SK-N-SH (cell line): Measurements from ENCODE around the gene HDAC4. TPM values are rescaled to one million over a fixed set of nuclear protein-coding genes. Genes with fewer than 3 reads are reported as not detected.

ENCODE experiments used
- CTCF ChIA-PET: fragments of 300-600, 350-600 bp; formaldehyde crosslinking; extraction: SDS; loops from one replicate; lab custom pipeline; 2021; lab: Yijun Ruan, JAX
- POLR2A ChIA-PET: fragments of 350-600 bp; sonication (Branson Sonifier 250); formaldehyde crosslinking; extraction: SDS; loops from one replicate; lab custom pipeline; 2020; ENCODE audit warnings: antibody characterized with exemption, inconsistent platforms; lab: Yijun Ruan, JAX
- DNase-seq: peaks from one replicate; pipeline ENCODE4 v3.0.0; 2012
- H2AFZ ChIP-seq: fragments of 200-600 bp; sonication (generic); 2 replicates; pipeline ENCODE4 v1.8.1; 2016; ENCODE audit warnings: antibody characterized with exemption, mild to moderate bottlenecking, low read depth
- H3F3A ChIP-seq: fragments of 200-600 bp; sonication (generic); replicated peaks from 2 replicates; pipeline ENCODE3; 2016; ENCODE audit warnings: antibody characterized with exemption, mild to moderate bottlenecking; ENCODE audit not compliant: insufficient read depth
- H3K27ac ChIP-seq, 2 experiments: fragments of 200-500 bp in 1 of 2; fragments of 200-600 bp in 1 of 2; sonication (Bioruptor generic) in 1 of 2; sonication (generic), shearing (Covaris generic) in 1 of 2; 2 replicates each; pipeline versions ENCODE4 v1.5.1 to v1.6.1; 2014 to 2016; ENCODE audit warnings: low read depth in 2 of 2, inconsistent platforms in 1 of 2, low read length in 1 of 2, mild to moderate bottlenecking in 1 of 2, mixed read lengths in 1 of 2
- H3K27me3 ChIP-seq: fragments of 200-600 bp; sonication (generic), shearing (Covaris generic); 2 replicates; pipeline ENCODE4 v1.6.1; 2016; ENCODE audit warnings: mixed run types; ENCODE audit not compliant: insufficient read depth
- H3K36me3 ChIP-seq, 2 experiments: fragments of 200-500 bp in 1 of 2; fragments of 200-600 bp in 1 of 2; sonication (Bioruptor generic) in 1 of 2; sonication (generic) in 1 of 2; replicated peaks in 1 of 2; 2 replicates each; pipeline versions ENCODE3 to v1.5.1; 2014 to 2016; ENCODE audit warnings: low read length in 1 of 2, mild to moderate bottlenecking in 1 of 2; ENCODE audit not compliant: insufficient read depth in 2 of 2, control insufficient read depth in 1 of 2
- H3K4me1 ChIP-seq, 2 experiments: fragments of 200-500 bp in 1 of 2; fragments of 200-600 bp in 1 of 2; sonication (Bioruptor generic) in 1 of 2; sonication (generic), shearing (Covaris generic) in 1 of 2; 2 replicates each; pipeline versions ENCODE4 v1.5.1 to v1.6.1; 2014 to 2016; ENCODE audit warnings: low read depth in 1 of 2, low read length in 1 of 2, mixed run types in 1 of 2; ENCODE audit not compliant: insufficient read depth in 2 of 2, control insufficient read depth in 1 of 2
- H3K4me2 ChIP-seq: fragments of 200-600 bp; sonication (generic), shearing (Covaris generic); 2 replicates; pipeline ENCODE4 v1.6.1; 2017; ENCODE audit warnings: mixed run types
- H3K4me3 ChIP-seq, 2 experiments: fragments of 200-500 bp in 1 of 2; fragments of 200-600 bp in 1 of 2; sonication (Bioruptor generic) in 1 of 2; sonication (generic), shearing (Covaris generic) in 1 of 2; 2 replicates each; pipeline versions ENCODE4 v1.5.1 to v1.8.1; 2014 to 2016; ENCODE audit warnings: low read depth in 2 of 2, inconsistent platforms in 1 of 2, low read length in 1 of 2, mild to moderate bottlenecking in 1 of 2, mixed read lengths in 1 of 2, moderate library complexity in 1 of 2
- H3K79me2 ChIP-seq: fragments of 200-600 bp; sonication (generic); 2 replicates; pipeline ENCODE4 v1.8.1; 2017; ENCODE audit warnings: mild to moderate bottlenecking; ENCODE audit not compliant: insufficient read depth
- H3K9ac ChIP-seq: fragments of 200-600 bp; sonication (generic); 2 replicates; pipeline ENCODE4 v1.6.1; 2017; ENCODE audit warnings: mixed run types
- H3K9me2 ChIP-seq: fragments of 200-600 bp; sonication (generic); 2 replicates; pipeline ENCODE4 v1.6.1; 2017; ENCODE audit warnings: mixed run types
- H3K9me3 ChIP-seq: fragments of 200-600 bp; sonication (generic); 2 replicates; pipeline ENCODE4 v1.6.1; 2017; ENCODE audit warnings: mixed run types, mild to moderate bottlenecking, moderate library complexity
- H4K20me1 ChIP-seq: fragments of 200-600 bp; sonication (generic); 2 replicates; pipeline ENCODE4 v1.6.1; 2017; ENCODE audit warnings: mild to moderate bottlenecking, mixed run types; ENCODE audit not compliant: insufficient read depth
- CTCF ChIP-seq: fragments of 200-600 bp; sonication (generic); IDR thresholded peaks from 2 replicates; pipeline ENCODE4 v1.6.1; 2017; ENCODE audit warnings: antibody characterized with exemption, mild to moderate bottlenecking, moderate library complexity
- EP300 ChIP-seq, 2 experiments: IDR thresholded peaks; 2 replicates each; pipeline versions ENCODE4 v1.4.0 to v1.6.1; 2012; ENCODE audit warnings: borderline replicate concordance in 1 of 2, low read depth in 1 of 2, low read length in 1 of 2
- EZH2phosphoT487 ChIP-seq: fragments of 200-600 bp; sonication (generic); IDR thresholded peaks from 2 replicates; pipeline ENCODE4 v1.6.1; 2017; ENCODE audit warnings: low read depth, mixed run types, mild to moderate bottlenecking, antibody characterized with exemption, moderate library complexity, borderline replicate concordance
- GABPA ChIP-seq: IDR thresholded peaks from 2 replicates; pipeline ENCODE4 v1.4.0; 2012; ENCODE audit warnings: low read depth, mild to moderate bottlenecking
- JUND ChIP-seq: IDR thresholded peaks from 2 replicates; pipeline ENCODE4 v1.4.0; 2012
- NFIC ChIP-seq: IDR thresholded peaks from 2 replicates; pipeline ENCODE4 v1.4.0; 2012; ENCODE audit warnings: borderline replicate concordance
- POLR2AphosphoS5 ChIP-seq: IDR thresholded peaks from 2 replicates; pipeline ENCODE4 v1.6.1; 2012; ENCODE audit warnings: low read depth, low read length
- RAD21 ChIP-seq: IDR thresholded peaks from 2 replicates; pipeline ENCODE4 v1.6.1; 2012; ENCODE audit warnings: mild to moderate bottlenecking, low read length
- RFX5 ChIP-seq: IDR thresholded peaks from 2 replicates; pipeline ENCODE4 v1.6.1; 2012; ENCODE audit warnings: mild to moderate bottlenecking, improper control_type of control experiment, low read length
- SMC3 ChIP-seq: IDR thresholded peaks from 2 replicates; pipeline ENCODE4 v1.6.1; 2012; ENCODE audit warnings: low read depth, low read length, improper control_type of control experiment
- TEAD4 ChIP-seq: IDR thresholded peaks from 2 replicates; pipeline ENCODE4 v1.4.0; 2012; ENCODE audit warnings: mild to moderate bottlenecking, borderline replicate concordance; ENCODE audit not compliant: insufficient read depth
- USF1 ChIP-seq: IDR thresholded peaks from 2 replicates; pipeline ENCODE4 v1.4.0; 2012; ENCODE audit warnings: low read depth, borderline replicate concordance
- ZBTB33 ChIP-seq: IDR thresholded peaks from 2 replicates; pipeline ENCODE4 v1.4.0; 2012; ENCODE audit warnings: low read depth, borderline replicate concordance
- WGBS: methylation state at CpG from one replicate; pipeline ENCODE4 v1.1.6; 2017; ENCODE audit warnings: low lambda C conversion rate; 5-methylcytosine and 5-hydroxymethylcytosine counted together
- polyA plus RNA-seq, 3 experiments: library from polyadenylated mRNA; depleted of rRNA; stranded (reverse); fragments of >200 nt; gene quantifications; 2 replicates each; pipeline ENCODE4 v1.2.3, GENCODE V29; 2012

HDAC4 gene
- polyA plus RNA-seq, 1 of the 3 experiments (the other 2 are of a cell fraction): 5.5 TPM

- H3K4me2 ChIP-seq: no peak overlapping the region
- H3K9me3 ChIP-seq: no peaks in the 10 kb centered on the region
- POLR2A ChIA-PET: no interaction called here
- H3K4me1 ChIP-seq: peaks cover 0 to 12% of the 10 kb centered on the region in 2 experiments; a peak in 1 of 4 replicates
- TF ChIP-seq POLR2AphosphoS5 (no peak), GABPA (no peak), EZH2phosphoT487 (no peak), RAD21 (no peak), NFIC (no peak), USF1 (no peak), SMC3 (no peak), RFX5 (no peak), ZBTB33 (no peak), TEAD4 (no peak)
- TF ChIP-seq, all 33 proteins: peak for 0
- Histone ChIP-seq H3K36me3 (peaks cover 9 to 15% of the 10 kb centered on the region in 2 experiments), H3K9ac (no peak overlapping the region), H3K27me3 (no peaks in the 10 kb centered on the region), H3K9me2 (no peaks in the 10 kb centered on the region), H3K79me2 (no peaks in the 10 kb centered on the region), H3K4me3 (no peak overlapping the region), H4K20me1 (no peaks in the 10 kb centered on the region), H2AFZ (no peak overlapping the region), H3K27ac (no peak overlapping the region), H3F3A (no peaks in the 10 kb centered on the region)
- CTCF ChIA-PET: no interaction called here
- WGBS: 83% methylated on average over 4 of the region's 4 CpGs
- no peak for DNase-seq
Observed at GRCh38 chr2:239120664-239121063, 280.2 kb downstream of the HDAC4 start.

- no peak overlapping the region for H3K4me3 ChIP-seq
- H3K9me2 ChIP-seq: no peaks in the 10 kb centered on the region
- CTCF ChIA-PET: interaction anchor here (0.5 to 1.3 kb wide), 2 partner anchors 25 to 59 kb away, joined by 3 to 4 read pairs; no protein-coding TSS in a partner anchor
- H3K79me2 ChIP-seq: no peaks in the 10 kb centered on the region
- H3F3A ChIP-seq: no peaks in the 10 kb centered on the region
- no peak overlapping the region for H3K27ac ChIP-seq
- 92% methylated on average over 17 of the region's 21 CpGs for WGBS
- POLR2A ChIA-PET: no interaction called here
- no peak overlapping the region for H3K9ac ChIP-seq
- H3K36me3 ChIP-seq: peaks cover 0 to 4% of the 10 kb centered on the region in 2 experiments
- TF ChIP-seq CTCF (no peak), JUND (no peak), EP300 (IDR thresholded peaks at IDR 0.05; ENCODE audit: borderline replicate concordance in 1 of 2, low read depth in 1 of 2, low read length in 1 of 2) (no peak)
- no peak for DNase-seq
- H3K27me3 ChIP-seq: no peaks in the 10 kb centered on the region
- H3K4me1 ChIP-seq: peaks cover 0 to 19% of the 10 kb centered on the region in 2 experiments; a peak in 1 of 4 replicates
- no peaks in the 10 kb centered on the region for H4K20me1 ChIP-seq
- H3K4me2 ChIP-seq: no peak overlapping the region
- H2AFZ ChIP-seq: no peak overlapping the region
- H3K9me3 ChIP-seq: no peaks in the 10 kb centered on the region
Observed at GRCh38 chr2:239119346-239120126, 281.3 kb downstream of the HDAC4 start.
